GM21360 (cell line): ENCODE measurements around the gene ZNRF3.

Source experiments
- ATAC-seq: cut with Tn5 transposase; IDR thresholded peaks from one replicate; pipeline ENCODE4 v1.9.1; 2021; ENCODE audit warnings: mild to moderate bottlenecking, moderate library complexity; ENCODE audit not compliant: unreplicated experiment

The ZNRF3 gene

GRCh38 chr22:29055192-29055830, 171.9 kb downstream of the ZNRF3 start:
- no peak for ATAC-seq

DNA sequence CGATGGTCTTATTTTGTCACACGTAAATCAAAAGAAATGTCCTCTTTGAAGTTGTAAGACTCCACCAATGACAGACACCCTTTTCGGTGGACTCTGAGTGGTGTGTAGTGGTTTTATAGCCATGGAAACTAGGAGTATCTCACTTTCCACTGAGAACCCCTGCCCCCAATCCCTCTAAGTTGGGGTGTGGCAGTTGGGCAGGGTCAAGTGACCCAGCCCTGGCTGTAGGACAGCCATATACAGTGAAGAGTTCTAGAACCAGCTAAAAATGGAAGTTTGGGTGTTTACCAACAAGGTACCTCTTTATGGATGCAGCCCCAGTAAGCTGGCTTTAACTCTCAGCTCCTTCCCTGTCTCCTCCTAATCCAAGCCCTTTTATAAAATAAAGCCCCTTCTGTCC, 173.1 kb downstream of the ZNRF3 start:
- no peak for ATAC-seq

DNA sequence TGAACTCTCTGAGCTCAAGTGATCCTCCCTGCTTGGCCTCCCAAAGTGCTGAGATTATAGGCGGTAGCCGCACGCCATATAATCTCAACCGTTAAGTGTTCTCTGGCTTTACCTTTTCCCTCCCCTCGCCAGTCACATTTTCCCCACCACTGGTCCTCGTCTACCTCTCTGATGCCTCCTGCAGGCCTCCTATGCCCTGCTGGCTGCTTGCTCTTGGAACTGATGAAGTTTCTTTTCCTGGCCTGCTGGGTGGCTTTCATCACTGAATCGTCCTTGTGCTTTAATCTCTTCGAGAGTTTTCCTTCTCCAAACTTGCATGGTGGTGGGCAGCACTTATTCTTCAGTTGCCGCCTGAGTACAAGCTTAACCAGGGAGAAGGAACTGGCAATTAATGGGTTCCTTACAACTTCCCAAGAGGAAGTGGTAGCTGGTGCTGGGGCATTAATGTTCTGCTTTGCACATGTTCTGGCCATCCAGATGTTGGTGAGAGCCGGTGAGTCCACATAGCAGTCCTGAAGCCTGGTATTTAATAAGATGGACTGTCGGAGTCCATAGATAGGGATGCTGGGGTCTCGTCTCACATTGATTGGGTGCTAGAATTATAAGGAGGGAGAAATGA, 177.0 kb downstream of the ZNRF3 start:
- no peak for ATAC-seq

DNA sequence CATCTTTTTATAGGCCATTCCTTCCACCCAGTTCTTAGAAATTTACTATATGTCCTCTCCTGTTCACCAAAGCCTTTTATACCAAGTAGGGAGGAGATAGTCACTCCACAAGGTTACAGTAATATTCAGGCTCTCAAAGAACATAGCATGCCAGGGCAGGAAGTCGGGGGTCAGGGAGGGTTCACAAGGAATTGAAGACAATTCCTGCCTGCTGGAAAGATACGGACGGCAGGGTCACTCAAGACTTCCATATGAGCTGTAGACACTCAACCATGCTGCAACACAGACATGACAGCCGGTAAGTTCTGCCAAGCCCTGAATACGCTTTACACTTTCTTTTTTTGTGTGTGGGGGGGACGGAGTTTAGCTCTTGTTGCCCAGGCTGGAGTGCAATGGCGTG, 177.6 kb downstream of the ZNRF3 start:
- no peak for ATAC-seq

DNA sequence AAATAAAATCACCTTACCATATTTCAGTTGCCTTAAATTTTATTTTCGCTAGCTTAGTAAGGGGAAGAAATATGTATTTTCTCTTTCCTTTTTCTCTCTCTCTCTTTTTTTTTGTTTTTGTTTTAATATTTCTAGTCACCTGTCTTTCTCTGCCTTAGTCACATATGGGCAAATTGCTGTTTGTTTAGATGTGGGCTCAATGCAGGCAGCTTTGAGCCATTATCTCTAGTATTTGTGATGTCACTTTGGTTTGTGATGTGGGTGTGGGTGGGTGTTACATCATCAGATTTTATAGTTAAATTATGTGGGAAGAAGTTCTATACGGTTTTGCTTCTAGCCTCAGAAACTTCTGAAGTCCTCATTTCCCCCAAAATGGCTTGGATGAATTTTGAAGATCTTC, 178.4 kb downstream of the ZNRF3 start, which contains the start of gene C22orf31:
Gene C22orf31 (minus strand): TSS at position 59 of the 400 bp plus-strand sequence. CDS start 39 bp downstream, at position 20.
- ATAC-seq, result no peak

DNA sequence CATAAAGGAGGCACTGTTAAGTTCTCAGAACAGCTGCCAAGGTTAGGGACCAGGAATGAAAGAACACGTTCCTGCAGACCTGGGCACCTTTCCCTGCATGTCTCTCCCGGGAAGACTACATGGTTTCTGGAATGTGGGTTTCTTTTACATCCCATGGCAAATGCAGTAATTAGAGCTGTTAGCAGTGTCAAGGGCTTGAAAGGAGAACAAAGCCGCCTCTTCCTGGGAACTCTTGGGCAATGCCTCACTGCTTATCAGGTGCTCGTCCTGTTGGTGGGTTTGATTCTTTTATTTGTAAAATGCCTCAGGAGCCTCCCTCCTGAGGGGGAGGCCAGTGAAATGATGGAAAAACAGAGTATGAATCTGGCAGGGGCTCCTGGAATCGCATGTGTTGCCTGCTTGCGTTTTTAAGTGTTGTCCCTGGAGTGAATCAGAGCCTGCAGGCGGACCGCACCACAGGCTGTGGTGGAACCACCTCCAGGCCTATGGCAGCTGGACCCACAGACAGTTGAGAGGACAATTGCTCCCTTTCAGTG, 179.0 kb downstream of the ZNRF3 start:
- ATAC-seq, result no peak

DNA sequence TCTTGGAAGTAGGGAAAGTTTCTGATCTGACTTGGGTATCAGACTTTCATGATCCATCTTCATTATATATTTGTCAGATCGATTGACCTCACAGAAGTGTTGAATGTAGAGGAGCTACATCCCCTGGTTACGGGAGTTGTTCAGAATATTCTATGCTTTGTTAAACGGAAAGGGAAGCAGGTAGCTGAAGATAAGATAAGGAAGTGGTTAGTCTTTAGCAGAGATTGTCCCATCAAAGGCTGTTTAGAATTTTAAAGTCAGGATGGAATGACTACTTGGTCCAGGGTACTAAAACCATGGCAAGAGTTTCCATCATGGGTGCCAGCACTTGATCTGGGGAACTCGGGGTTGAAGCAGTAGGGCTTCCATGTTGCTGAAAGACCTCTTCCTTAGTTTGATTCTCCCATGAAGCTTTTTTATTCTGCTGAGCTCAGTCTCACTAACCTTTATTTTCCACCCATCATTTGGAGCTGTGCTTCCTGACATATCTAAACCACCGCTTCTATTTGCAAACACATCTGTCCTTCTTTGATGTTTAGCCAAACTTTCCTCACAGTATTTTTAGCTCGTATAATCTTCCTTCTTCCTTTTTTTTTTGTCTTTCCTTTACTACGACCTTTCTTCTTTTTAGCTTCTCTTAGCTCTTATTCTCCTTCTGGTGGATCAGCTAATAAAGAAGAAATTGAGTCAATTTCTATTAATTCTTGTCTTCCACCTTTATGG, 182.3 kb downstream of the ZNRF3 start:
- no peak for ATAC-seq

GRCh38 chr22:29069463-29069862, 186.1 kb downstream of the ZNRF3 start:
- ATAC-seq, result no peak

- no peak for ATAC-seq
Measured at GRCh38 chr22:29070490-29070889, 187.1 kb downstream of the ZNRF3 start.

DNA sequence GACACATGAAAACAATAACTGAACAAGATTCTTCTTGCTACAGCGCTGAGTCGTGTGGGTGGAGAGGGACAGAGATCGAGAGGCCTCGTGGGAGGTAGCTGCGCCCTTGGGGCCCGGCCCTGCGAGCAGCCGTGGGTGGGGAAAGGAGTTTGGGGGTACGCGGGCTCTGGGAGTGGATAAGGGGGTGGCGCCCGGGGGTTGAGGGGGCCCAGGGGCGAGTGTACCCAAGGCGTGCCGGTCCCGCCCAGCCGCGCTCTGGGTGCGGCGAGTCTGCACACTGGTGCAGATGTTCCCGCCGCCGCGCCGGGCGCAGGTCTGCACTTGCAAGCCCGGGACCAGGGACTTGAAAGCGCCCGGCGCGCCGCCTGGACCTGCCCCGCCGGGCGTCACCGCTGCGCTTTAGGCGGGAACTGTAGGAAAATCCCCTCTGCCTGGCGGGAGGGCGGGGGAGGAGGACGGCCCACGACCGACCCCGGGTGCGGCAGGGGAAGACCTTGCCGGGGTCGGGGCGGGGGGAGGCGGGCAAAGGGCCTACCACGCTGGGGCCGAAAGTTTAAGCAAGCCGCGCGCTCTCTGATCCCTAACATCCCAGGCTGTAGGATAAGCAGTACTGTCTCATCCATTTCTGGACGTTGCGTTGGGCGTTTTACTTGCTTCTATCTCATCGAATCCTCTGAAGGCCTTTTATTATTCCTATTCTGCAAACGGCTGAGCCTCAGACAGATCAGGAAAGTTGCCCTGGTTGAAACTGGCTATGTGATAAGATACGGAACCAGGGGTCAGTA, 188.1 kb downstream of the ZNRF3 start:
- no peak for ATAC-seq

- ATAC-seq, result no peak
Measured at GRCh38 chr22:29072193-29072978, 189.0 kb downstream of the ZNRF3 start.

GRCh38 chr22:29072979-29073617, 189.7 kb downstream of the ZNRF3 start, which contains the start of gene KREMEN1:
Gene KREMEN1 (plus strand): TSS chr22:29073035. CDS start chr22:29073131, 96 bp downstream.
- no peak for ATAC-seq

DNA sequence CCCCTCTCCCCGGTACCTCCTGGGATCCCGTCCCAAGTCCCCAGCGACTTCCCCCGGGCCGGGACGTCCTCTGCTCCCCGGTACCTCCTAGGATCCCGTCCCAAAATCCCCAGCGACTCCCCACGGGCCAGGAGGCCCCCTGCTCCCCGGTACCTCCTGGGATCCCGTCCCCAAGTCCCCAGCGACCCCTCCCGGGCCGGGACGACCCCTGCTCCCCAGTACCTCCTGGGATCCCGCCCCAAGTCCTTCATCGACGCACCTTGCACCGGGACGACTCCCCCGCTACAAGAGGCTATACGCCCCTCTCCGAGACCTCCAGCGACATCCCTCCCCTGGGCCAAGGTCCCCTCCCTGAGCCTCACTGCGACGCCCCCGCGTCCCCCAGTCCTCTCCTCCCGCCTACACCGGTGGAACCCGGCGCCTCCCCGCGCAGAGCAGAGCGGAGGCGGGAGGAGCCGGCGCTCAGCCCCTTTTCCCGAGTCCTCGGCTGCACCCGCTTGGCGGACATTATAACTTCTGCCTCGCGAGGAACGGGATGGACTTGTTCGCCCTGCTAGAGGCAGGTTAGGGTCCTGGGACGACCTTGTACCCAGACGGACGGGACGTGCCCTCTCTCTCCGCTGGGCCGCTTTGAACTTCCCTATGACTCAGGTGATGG, 190.4 kb downstream of the ZNRF3 start:
- ATAC-seq, result no peak

- no peak for ATAC-seq
Measured at GRCh38 chr22:29074276-29074772, 191.0 kb downstream of the ZNRF3 start.

DNA sequence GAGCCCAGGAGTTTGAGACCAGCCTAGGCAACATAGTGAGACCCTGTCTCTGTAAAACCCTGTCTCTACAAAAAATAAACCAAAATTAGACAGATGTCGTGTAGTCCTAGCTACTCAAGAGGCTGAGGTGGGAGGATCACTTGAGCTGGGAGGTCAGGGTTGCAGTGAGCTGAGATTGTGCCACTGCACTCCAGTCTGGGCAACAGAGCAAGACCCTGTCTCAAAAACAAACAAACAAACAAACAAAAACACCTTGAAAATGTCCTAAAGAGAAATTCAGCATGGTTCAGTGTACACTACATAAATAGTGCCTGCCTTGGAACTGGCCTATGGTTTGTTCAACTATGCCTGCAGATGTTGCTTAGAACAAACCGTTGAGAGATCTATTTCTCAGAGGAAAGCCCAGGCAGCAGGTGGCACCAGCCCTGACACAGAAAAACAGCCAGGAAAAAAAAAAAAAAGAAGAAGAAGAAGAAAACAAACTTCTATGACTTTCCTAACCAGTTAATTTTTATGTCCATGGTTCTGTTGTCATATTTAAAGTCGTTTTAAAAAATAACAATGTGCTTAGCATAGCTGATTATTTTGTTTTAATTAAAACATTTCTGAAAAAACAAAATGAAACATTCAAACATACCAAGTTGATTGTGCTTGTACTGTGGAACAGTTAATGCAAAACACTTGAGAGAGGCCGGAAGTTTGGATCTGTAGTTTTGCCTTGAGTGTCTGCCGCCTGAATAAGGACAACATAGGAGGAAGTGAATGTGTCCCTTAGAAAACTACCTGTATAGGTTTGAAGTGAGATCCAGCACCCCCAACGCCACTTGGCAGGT, 194.9 kb downstream of the ZNRF3 start:
- no peak for ATAC-seq

GRCh38 chr22:29078869-29079207, 195.5 kb downstream of the ZNRF3 start:
- no peak for ATAC-seq

DNA sequence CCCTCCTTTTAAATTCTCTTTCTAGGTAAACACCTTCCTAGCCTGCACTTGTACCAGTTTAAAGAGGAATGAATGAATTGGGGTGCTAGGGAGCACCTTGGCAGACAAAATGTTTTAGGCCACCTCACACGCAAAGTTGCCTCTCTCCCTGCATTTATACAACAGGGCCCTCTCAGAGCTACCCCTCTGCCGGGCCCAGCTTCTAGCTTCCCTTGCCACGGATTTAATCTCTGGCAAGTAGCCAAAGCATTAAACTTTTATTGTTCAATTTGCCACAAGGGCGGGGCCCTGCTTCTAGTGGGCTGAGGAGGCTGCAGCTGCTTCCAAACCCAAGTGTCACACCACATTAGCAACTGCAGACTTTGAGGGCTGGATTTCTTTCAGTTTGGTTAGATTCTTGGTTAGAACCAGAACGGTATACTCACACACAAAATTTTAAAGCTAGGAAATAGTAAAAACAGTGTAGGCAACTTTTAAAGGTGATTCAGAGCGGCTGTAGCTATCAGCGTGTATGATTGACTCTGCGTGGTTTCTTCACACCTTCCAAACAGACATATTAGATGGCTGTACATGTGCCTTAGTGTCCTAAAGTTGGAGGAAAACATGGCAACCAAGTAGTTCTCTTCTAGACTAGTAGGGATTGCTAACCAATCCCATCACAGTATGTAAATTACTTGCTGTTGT, 196.0 kb downstream of the ZNRF3 start:
- no peak for ATAC-seq
